ENCODE results near the gene MGAT4A. TPM values are rescaled to one million over a fixed set of nuclear protein-coding genes. Genes with fewer than 3 reads are reported as not detected.

MGAT4A gene
- total and polyA plus RNA-seq, 2 of the 13 experiments (the other 11 are each of a cell fraction or from before 2014, with no cell fraction given) = 47.2 to 90.9 TPM

DNA sequence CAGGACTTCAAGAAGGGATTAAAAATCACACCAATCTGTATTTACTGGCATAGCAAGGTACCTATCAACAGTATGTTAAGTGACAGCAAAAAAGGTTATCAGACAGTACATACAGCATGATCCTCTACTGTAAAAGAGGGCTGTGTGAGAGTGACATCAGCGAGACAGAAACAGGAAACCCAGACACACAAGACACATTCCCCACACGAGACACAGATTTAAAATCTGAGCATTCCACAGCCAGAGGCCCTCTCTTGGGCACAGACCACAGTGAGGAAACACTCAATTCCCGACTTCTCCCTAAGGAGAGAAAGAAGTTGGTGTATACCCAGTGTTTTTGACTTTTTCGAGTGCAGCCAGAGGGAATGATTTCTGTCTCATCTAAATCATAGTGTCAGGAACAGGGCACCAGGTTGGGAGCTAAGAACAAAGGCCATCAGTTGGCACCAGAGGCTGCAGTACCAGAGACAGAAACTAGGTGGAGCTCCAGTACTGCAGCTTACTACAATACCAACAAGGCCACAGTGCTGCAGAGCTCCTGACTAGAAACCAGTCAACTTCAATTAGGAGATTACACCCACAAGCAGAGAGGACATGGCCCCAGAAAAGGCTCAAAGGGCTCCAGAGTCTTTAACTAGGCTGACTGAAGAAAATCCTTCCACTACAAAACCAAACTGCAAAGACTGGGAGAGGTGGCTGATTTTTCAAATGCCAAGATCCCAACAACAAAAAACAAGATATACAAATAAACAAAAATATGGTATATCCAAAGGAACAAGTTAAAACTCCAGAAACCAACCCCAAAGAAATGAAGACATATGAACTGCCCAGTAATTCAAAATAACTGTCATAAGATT is 81.6 kb downstream of the MGAT4A start (continued):
- TF ChIP-seq, protein P1, sequence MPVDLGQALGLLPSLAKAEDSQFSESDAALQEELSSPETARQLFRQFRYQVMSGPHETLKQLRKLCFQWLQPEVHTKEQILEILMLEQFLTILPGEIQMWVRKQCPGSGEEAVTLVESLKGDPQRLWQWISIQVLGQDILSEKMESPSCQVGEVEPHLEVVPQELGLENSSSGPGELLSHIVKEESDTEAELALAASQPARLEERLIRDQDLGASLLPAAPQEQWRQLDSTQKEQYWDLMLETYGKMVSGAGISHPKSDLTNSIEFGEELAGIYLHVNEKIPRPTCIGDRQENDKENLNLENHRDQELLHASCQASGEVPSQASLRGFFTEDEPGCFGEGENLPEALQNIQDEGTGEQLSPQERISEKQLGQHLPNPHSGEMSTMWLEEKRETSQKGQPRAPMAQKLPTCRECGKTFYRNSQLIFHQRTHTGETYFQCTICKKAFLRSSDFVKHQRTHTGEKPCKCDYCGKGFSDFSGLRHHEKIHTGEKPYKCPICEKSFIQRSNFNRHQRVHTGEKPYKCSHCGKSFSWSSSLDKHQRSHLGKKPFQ (CRISPR knock-in tag; IDR thresholded peaks at IDR 0.05; ENCODE audit: insufficient replicate concordance) = no peak
- TF ChIP-seq FOXA3 (CRISPR knock-in tag; IDR thresholded peaks at IDR 0.05) (no peak), NRL (CRISPR knock-in tag; IDR thresholded peaks at IDR 0.05; ENCODE audit: borderline replicate concordance) (no peak), ZNF75D (CRISPR knock-in tag; IDR thresholded peaks at IDR 0.05; ENCODE audit: borderline replicate concordance) (no peak), KMT2A (CRISPR knock-in tag; IDR thresholded peaks at IDR 0.05) (peak; percentile 49; the same call in 1 of the 2 replicates), ZNF777 (CRISPR knock-in tag; IDR thresholded peaks at IDR 0.05) (no peak), TRIM24 (CRISPR knock-in tag; IDR thresholded peaks at IDR 0.05) (no peak), NBN (conservative IDR thresholded peaks at IDR 0.05) (no peak), SCMH1 (CRISPR knock-in tag; IDR thresholded peaks at IDR 0.05; ENCODE audit: borderline replicate concordance) (no peak), RFX1 (IDR thresholded peaks at IDR 0.05) (no peak), MEIS2 (CRISPR knock-in tag; IDR thresholded peaks at IDR 0.05) (no peak), SMARCE1 (IDR thresholded peaks at IDR 0.05; ENCODE audit: borderline replicate concordance) (no peak), MYC (CRISPR knock-in tag; IDR thresholded peaks at IDR 0.05; ENCODE audit: borderline replicate concordance) (no peak), ZEB1 (IDR thresholded peaks at IDR 0.05; ENCODE audit: insufficient replicate concordance, low read depth) (no peak)
- TF ChIP-seq, protein P2, sequence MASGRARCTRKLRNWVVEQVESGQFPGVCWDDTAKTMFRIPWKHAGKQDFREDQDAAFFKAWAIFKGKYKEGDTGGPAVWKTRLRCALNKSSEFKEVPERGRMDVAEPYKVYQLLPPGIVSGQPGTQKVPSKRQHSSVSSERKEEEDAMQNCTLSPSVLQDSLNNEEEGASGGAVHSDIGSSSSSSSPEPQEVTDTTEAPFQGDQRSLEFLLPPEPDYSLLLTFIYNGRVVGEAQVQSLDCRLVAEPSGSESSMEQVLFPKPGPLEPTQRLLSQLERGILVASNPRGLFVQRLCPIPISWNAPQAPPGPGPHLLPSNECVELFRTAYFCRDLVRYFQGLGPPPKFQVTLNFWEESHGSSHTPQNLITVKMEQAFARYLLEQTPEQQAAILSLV (CRISPR knock-in tag; IDR thresholded peaks at IDR 0.05; ENCODE audit: borderline replicate concordance) = no peak
- TF ChIP-seq, protein P3, sequence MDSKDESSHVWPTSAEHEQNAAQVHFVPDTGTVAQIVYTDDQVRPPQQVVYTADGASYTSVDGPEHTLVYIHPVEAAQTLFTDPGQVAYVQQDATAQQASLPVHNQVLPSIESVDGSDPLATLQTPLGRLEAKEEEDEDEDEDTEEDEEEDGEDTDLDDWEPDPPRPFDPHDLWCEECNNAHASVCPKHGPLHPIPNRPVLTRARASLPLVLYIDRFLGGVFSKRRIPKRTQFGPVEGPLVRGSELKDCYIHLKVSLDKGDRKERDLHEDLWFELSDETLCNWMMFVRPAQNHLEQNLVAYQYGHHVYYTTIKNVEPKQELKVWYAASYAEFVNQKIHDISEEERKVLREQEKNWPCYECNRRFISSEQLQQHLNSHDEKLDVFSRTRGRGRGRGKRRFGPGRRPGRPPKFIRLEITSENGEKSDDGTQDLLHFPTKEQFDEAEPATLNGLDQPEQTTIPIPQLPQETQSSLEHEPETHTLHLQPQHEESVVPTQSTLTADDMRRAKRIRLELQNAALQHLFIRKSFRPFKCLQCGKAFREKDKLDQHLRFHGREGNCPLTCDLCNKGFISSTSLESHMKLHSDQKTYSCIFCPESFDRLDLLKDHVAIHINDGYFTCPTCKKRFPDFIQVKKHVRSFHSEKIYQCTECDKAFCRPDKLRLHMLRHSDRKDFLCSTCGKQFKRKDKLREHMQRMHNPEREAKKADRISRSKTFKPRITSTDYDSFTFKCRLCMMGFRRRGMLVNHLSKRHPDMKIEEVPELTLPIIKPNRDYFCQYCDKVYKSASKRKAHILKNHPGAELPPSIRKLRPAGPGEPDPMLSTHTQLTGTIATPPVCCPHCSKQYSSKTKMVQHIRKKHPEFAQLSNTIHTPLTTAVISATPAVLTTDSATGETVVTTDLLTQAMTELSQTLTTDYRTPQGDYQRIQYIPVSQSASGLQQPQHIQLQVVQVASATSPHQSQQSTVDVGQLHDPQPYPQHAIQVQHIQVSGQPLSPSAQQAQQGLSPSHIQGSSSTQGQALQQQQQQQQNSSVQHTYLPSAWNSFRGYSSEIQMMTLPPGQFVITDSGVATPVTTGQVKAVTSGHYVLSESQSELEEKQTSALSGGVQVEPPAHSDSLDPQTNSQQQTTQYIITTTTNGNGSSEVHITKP (CRISPR knock-in tag; IDR thresholded peaks at IDR 0.05; ENCODE audit: low read depth) = no peak
- TF ChIP-seq, protein P4, sequence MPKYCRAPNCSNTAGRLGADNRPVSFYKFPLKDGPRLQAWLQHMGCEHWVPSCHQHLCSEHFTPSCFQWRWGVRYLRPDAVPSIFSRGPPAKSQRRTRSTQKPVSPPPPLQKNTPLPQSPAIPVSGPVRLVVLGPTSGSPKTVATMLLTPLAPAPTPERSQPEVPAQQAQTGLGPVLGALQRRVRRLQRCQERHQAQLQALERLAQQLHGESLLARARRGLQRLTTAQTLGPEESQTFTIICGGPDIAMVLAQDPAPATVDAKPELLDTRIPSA (CRISPR knock-in tag; IDR thresholded peaks at IDR 0.05; ENCODE audit: borderline replicate concordance) = no peak
- TF ChIP-seq, protein P5, sequence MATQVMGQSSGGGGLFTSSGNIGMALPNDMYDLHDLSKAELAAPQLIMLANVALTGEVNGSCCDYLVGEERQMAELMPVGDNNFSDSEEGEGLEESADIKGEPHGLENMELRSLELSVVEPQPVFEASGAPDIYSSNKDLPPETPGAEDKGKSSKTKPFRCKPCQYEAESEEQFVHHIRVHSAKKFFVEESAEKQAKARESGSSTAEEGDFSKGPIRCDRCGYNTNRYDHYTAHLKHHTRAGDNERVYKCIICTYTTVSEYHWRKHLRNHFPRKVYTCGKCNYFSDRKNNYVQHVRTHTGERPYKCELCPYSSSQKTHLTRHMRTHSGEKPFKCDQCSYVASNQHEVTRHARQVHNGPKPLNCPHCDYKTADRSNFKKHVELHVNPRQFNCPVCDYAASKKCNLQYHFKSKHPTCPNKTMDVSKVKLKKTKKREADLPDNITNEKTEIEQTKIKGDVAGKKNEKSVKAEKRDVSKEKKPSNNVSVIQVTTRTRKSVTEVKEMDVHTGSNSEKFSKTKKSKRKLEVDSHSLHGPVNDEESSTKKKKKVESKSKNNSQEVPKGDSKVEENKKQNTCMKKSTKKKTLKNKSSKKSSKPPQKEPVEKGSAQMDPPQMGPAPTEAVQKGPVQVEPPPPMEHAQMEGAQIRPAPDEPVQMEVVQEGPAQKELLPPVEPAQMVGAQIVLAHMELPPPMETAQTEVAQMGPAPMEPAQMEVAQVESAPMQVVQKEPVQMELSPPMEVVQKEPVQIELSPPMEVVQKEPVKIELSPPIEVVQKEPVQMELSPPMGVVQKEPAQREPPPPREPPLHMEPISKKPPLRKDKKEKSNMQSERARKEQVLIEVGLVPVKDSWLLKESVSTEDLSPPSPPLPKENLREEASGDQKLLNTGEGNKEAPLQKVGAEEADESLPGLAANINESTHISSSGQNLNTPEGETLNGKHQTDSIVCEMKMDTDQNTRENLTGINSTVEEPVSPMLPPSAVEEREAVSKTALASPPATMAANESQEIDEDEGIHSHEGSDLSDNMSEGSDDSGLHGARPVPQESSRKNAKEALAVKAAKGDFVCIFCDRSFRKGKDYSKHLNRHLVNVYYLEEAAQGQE (IDR thresholded peaks at IDR 0.05; ENCODE audit: borderline replicate concordance in 1 of 2, low read depth in 1 of 2, low read length in 2 of 2) = no peak
